Activated naive CD8-positive, alpha-beta T cell (primary cell): ENCODE data around the gene HEATR9.
A peak's percentile ranks its signal among the peaks of the same experiment; 100 is the strongest.
"Not testable (repeated sequence)": the region's sequence is repeated elsewhere in the genome, so short reads cannot be mapped to it uniquely, and the experiment has no call there.

ENCODE experiments used
- H3K27ac Mint-ChIP-seq: one replicate; pipeline ENCODE4 v1.8.0; 2021; ENCODE audit warnings: mixed read lengths
- H3K27me3 Mint-ChIP-seq: one replicate; pipeline ENCODE4 v1.8.0; 2021; ENCODE audit warnings: mixed read lengths
- H3K36me3 Mint-ChIP-seq: one replicate; pipeline ENCODE4 v1.8.0; 2021; ENCODE audit warnings: mixed read lengths
- H3K4me1 Mint-ChIP-seq: one replicate; pipeline ENCODE4 v1.8.0; 2021; ENCODE audit warnings: low read depth, mixed read lengths
- H3K4me3 Mint-ChIP-seq: one replicate; pipeline ENCODE4 v1.8.0; 2021; ENCODE audit warnings: mild to moderate bottlenecking, mixed read lengths
- H3K9me3 Mint-ChIP-seq: one replicate; pipeline ENCODE4 v1.8.0; 2021; ENCODE audit warnings: low read depth, mixed read lengths

Gene HEATR9

DNA sequence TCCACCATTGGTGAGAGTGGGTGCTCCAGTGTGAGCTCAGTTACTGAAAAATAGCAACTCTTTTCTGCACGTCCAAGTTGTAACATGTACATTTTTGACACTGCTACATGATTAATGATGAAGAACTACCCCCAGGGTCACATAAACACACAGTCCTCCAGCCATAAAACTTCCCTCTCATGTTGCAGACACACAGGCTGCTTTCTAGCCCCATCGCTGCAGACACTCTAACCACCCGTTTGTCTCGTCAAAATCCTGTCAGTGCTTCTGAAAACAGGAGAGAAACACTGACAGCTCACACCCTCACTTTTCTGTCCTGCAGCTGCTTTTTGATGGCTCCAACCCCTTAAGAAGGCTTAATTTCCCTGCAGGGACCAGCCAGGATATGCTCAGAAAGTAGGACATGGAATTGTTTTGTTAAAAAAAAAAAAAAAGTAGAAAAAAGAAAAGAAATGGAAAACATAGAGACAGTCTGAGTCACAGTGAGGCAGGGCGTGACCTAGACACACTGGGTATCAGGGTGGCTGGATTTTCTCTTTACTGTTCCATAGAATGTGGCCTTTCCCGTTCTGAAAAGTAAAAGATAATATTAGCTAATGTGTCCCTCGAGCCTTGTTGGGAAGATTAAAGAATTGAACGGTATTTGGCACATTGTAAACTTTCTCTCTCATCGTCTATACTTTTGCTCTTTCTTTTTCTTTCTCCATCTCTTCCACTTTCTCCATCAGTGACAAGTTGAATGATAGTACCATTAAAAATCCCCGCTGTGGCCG, 32.2 kb upstream of the HEATR9 start:
- Mint-ChIP-seq H3K9me3 (no peaks in the 10 kb centered on the region), H3K4me3 (peak overlapping the region; percentile 42), H3K4me1 (peaks cover 50% of the 10 kb centered on the region), H3K27ac (peak overlapping the region; percentile 7), H3K27me3 (no peaks in the 10 kb centered on the region), H3K36me3 (peaks cover 2% of the 10 kb centered on the region)

- Mint-ChIP-seq H3K36me3 (peaks cover 2% of the 10 kb centered on the region), H3K27ac (peak overlapping the region; percentile 30), H3K9me3 (no peaks in the 10 kb centered on the region), H3K4me3 (peak overlapping the region; percentile 55), H3K27me3 (no peaks in the 10 kb centered on the region), H3K4me1 (peaks cover 54% of the 10 kb centered on the region)
Measured at GRCh38 chr17:35900280-35900679, 31.6 kb upstream of the HEATR9 start.

- Mint-ChIP-seq H3K27ac (peak overlapping the region; percentile 84), H3K9me3 (no peaks in the 10 kb centered on the region), H3K27me3 (no peaks in the 10 kb centered on the region), H3K36me3 (peaks cover 2% of the 10 kb centered on the region), H3K4me1 (peaks cover 54% of the 10 kb centered on the region), H3K4me3 (peak overlapping the region; percentile 28)
Measured at GRCh38 chr17:35898283-35899070, 29.8 kb upstream of the HEATR9 start.

GRCh38 chr17:35897772-35898171, 29.1 kb upstream of the HEATR9 start:
- H3K9me3 Mint-ChIP-seq, H3K27me3 Mint-ChIP-seq, H3K36me3 Mint-ChIP-seq: not testable (repeated sequence)
- Mint-ChIP-seq H3K4me1 (peaks cover 56% of the 10 kb centered on the region), H3K4me3 (peak overlapping the region; percentile 15), H3K27ac (peak overlapping the region; percentile 69)

- Mint-ChIP-seq H3K36me3 (no peaks in the 10 kb centered on the region), H3K4me3 (no peak overlapping the region), H3K27ac (peak overlapping the region; percentile 86), H3K4me1 (peaks cover 67% of the 10 kb centered on the region), H3K9me3 (no peaks in the 10 kb centered on the region), H3K27me3 (no peaks in the 10 kb centered on the region)
Measured at GRCh38 chr17:35895636-35896587, 27.2 kb upstream of the HEATR9 start.

- no peaks in the 10 kb centered on the region for H3K9me3 Mint-ChIP-seq
- H3K4me1 Mint-ChIP-seq: peaks cover 66% of the 10 kb centered on the region
- no peaks in the 10 kb centered on the region for H3K36me3 Mint-ChIP-seq
- no peak overlapping the region for H3K4me3 Mint-ChIP-seq
- H3K27me3 Mint-ChIP-seq: no peaks in the 10 kb centered on the region
- H3K27ac Mint-ChIP-seq: no peak overlapping the region
Measured at GRCh38 chr17:35894206-35894605, 25.5 kb upstream of the HEATR9 start.

DNA sequence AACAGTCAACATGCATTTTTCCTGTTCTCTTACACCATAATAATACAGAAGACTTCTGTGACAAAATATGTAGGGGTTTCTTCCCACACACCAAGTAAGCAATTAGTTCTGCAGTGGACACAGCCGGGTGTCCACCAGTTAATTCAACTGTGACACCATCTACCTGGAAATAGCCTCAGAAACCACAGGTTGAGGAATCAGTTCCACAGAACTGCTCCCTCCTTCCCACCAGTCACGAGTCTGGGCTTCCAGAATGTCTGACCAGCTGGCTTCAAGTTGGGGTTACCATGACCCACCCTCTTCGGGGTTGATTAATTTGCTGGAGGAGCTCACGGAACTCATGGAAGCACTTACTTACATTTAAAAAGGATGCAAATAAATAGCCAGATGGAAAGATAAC, 25.1 kb upstream of the HEATR9 start:
- H3K9me3 Mint-ChIP-seq: no peaks in the 10 kb centered on the region
- no peak overlapping the region for H3K4me3 Mint-ChIP-seq
- no peaks in the 10 kb centered on the region for H3K36me3 Mint-ChIP-seq
- H3K4me1 Mint-ChIP-seq: peaks cover 66% of the 10 kb centered on the region
- no peaks in the 10 kb centered on the region for H3K27me3 Mint-ChIP-seq
- H3K27ac Mint-ChIP-seq: no peak overlapping the region

DNA sequence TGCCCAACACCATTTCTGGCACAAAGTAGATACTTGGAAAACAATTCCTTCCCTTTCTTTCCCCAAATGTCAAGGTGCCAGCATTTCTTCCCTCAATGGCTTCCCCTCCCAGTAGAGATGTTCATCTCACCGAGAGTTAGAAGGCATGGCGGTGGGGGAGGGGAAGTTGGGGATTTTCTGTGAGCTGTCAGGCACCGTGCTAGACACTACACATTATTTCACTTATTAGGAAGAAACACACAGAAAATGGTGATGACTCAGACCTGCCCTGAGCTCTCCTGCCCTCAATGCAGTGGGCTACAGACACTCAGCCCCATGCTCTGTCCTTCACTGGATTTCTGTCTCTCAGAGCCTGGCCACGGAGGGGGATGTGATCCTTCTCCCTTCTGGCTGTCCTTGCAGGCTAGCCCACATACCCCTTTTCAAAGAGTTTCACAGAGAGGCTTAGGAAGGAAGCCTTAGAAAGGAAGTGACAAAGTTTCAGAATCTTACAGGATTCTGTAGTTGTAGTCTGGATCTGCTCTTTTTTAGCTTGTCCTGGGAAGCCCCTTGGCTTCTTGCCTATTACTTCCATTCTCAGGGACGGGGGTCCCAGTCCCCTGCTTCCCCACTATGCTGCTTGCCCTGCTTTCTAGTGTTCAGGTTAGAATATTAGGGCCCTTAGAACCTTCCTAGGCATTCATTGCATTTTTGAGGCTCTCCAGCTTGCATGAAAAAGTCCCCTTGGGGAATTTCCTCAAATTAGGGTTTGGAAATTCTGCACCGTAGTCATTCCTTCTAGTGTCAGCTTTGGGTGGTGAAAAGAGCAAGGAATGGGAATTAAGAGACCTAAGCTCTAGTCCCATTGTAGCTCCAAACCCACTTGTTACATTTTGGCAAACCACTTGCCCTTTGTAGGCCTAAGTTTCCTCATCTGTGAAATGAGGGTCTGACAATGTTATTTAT, 23.7 kb upstream of the HEATR9 start:
- Mint-ChIP-seq H3K27ac (peak overlapping the region; percentile 90), H3K9me3 (no peaks in the 10 kb centered on the region), H3K4me1 (peaks cover 55% of the 10 kb centered on the region), H3K27me3 (no peaks in the 10 kb centered on the region), H3K4me3 (peak overlapping the region; percentile 15), H3K36me3 (no peaks in the 10 kb centered on the region)

DNA sequence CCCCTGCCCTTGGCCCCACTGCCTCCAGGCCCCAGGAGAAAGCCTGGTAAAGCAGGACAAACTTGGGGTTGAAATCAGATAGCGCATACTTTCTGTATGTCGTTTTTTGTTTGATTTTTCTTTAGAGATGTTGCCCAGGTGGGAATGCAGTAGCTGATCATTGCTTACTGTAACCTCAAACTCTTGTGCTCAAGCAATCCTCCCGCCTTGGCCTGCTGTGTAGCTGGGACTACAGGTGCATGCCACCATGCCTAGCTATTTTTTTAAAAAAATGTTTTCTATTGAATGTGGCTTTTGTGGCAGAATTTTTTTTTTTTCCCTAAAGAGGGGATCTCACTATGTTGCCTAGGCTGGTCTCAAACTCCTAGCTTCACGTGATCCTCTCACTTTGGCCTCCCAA, 22.6 kb upstream of the HEATR9 start:
- Mint-ChIP-seq H3K4me1 (peaks cover 53% of the 10 kb centered on the region), H3K27me3 (no peaks in the 10 kb centered on the region), H3K27ac (no peak overlapping the region), H3K4me3 (no peak overlapping the region), H3K36me3 (no peaks in the 10 kb centered on the region), H3K9me3 (no peaks in the 10 kb centered on the region)

- Mint-ChIP-seq H3K27me3 (no peaks in the 10 kb centered on the region), H3K4me3 (no peak overlapping the region), H3K27ac (no peak overlapping the region), H3K9me3 (no peaks in the 10 kb centered on the region), H3K4me1 (peaks cover 48% of the 10 kb centered on the region), H3K36me3 (no peaks in the 10 kb centered on the region)
Measured at GRCh38 chr17:35890774-35891155, 22.1 kb upstream of the HEATR9 start.

DNA sequence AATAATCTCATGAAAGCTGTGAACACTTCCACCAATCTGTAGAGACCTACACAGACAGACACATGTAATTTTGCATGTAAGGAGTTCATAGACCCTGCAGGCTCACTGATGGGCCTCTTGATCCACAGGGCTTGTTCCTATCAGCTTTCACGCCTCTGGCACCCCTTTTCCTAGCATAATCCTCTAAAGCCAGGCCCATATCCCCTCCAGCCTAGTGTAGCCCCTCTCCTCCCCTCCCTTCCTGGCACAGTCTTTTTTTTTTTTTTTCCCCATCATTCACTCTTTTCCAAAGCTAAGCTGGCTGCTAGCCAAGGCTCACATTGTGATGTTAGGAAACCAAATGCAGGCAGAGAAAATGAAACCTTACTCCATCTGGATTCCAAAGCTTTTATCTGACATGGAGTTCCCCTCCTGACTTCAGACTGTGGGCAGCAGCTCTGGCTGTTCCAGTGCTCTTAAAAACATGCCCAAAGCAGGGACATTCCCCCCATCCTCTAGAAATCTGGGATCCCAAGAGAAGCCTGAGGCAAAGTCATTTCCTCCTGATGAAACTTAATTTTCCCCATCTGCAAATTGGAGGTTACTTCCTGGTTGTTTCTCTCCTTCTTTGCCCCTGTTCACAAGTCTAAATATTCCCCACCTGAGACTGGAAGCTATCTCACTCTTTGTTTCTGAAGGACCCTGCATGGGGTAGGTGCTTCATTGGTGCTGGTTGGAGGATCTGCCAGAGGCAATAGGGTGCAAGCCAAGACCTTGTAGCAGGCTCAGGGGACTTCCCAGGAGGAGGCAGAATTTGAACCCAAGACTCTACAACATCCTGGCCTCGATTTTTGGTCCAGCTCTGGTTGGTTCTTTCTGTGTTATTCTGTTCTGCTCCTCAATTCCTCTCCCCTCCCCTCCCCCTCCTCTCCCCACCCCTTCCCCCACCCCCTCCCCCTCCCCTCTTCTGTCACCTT, 21.4 kb upstream of the HEATR9 start:
- Mint-ChIP-seq H3K4me1 (peaks cover 45% of the 10 kb centered on the region), H3K27me3 (no peaks in the 10 kb centered on the region), H3K9me3 (no peaks in the 10 kb centered on the region), H3K27ac (peak overlapping the region; percentile 16), H3K36me3 (no peaks in the 10 kb centered on the region), H3K4me3 (peak overlapping the region; percentile 49)

DNA sequence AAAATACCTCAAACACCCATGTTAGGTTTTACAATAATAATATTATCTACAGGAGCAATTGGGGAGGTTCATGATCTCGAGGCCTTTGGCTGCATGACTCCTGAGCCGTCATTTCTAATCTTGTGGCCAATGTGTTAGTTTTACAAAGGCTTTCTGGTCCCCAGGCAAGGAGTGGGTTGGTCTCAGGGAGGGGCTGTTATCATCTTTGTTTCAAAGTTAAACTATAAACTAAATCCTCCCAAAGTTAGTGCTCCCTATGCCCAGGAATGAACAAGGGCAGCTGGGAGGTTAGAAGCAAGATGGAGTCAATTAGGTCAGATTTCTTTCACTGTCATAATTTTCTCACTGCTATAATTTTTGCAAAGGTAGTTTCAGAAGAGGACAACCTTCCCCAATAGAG, 20.6 kb upstream of the HEATR9 start:
- H3K27me3 Mint-ChIP-seq: no peaks in the 10 kb centered on the region
- peak overlapping the region; percentile 64 for H3K27ac Mint-ChIP-seq
- H3K36me3 Mint-ChIP-seq: no peaks in the 10 kb centered on the region
- no peaks in the 10 kb centered on the region for H3K9me3 Mint-ChIP-seq
- H3K4me3 Mint-ChIP-seq: no peak overlapping the region
- peaks cover 45% of the 10 kb centered on the region for H3K4me1 Mint-ChIP-seq
